ENCODE data around the gene ADAMTS3.

GRCh38 chr4:72587334-72587733 is 18.3 kb upstream of the ADAMTS3 start:
- TF ChIP-seq POLR2A (IDR thresholded peaks at IDR 0.05) (no peak), CTCF (IDR thresholded peaks at IDR 0.05 in 4 of 5, conservative IDR thresholded peaks at IDR 0.05 in 1 of 5) (no peak)
